HG02763 (cell line): Measurements from ENCODE around the gene XPA.
"Not testable (repeated sequence)": the region's sequence is repeated elsewhere in the genome, so short reads cannot be mapped to it uniquely, and the experiment has no call there.

Source experiments
- ATAC-seq: cut with Tn5 transposase; IDR thresholded peaks from one replicate; pipeline ENCODE4 v1.9.1; 2021; ENCODE audit warnings: mild to moderate bottlenecking, moderate library complexity; ENCODE audit not compliant: unreplicated experiment

XPA gene

GRCh38 chr9:97696803-97697601, at the start of gene XPA:
TSS of gene XPA (minus strand) at chr9:97697340. CDS start at chr9:97697292, 48 bp downstream.
- peak; percentile 91 for ATAC-seq

GRCh38 chr9:97744710-97745708, 47.9 kb upstream of the XPA start:
- no peak for ATAC-seq

- ATAC-seq, result not testable (repeated sequence)
These were observed 46.9 kb upstream of the XPA start for GRCh38 chr9:97744025-97744424.

- ATAC-seq, result no peak
These were observed 45.4 kb upstream of the XPA start for GRCh38 chr9:97742545-97742944.

- no peak for ATAC-seq
These were observed 44.8 kb upstream of the XPA start for GRCh38 chr9:97741947-97742346.

- no peak for ATAC-seq
These were observed 44.0 kb upstream of the XPA start for GRCh38 chr9:97740848-97741821.

GRCh38 chr9:97737429-97737828, 40.3 kb upstream of the XPA start:
- ATAC-seq, result no peak

GRCh38 chr9:97735070-97735600, 38.0 kb upstream of the XPA start:
- ATAC-seq, result no peak

- no peak for ATAC-seq
These were observed 29.6 kb upstream of the XPA start for GRCh38 chr9:97726716-97727115.

GRCh38 chr9:97723819-97724218, 26.7 kb upstream of the XPA start:
- ATAC-seq, result no peak

GRCh38 chr9:97722331-97722730, 25.2 kb upstream of the XPA start:
- no peak for ATAC-seq

GRCh38 chr9:97721396-97721795, 24.3 kb upstream of the XPA start:
- ATAC-seq, result no peak

- no peak for ATAC-seq
These were observed 20.7 kb upstream of the XPA start for GRCh38 chr9:97717866-97718265.

GRCh38 chr9:97714435-97714834, 17.3 kb upstream of the XPA start:
- ATAC-seq, result no peak

- ATAC-seq, result no peak
These were observed 14.1 kb upstream of the XPA start for GRCh38 chr9:97711223-97711626.

- no peak for ATAC-seq
These were observed 13.4 kb upstream of the XPA start for GRCh38 chr9:97710356-97711222.

GRCh38 chr9:97706246-97706645, 9.1 kb upstream of the XPA start:
- ATAC-seq, result no peak

GRCh38 chr9:97705354-97705950, 8.3 kb upstream of the XPA start:
- ATAC-seq, result no peak

- no peak for ATAC-seq
These were observed 7.7 kb upstream of the XPA start for GRCh38 chr9:97704851-97705250.
